Stomach (tissue), 4 donors: Measurements from ENCODE around the gene VSTM2B.

Experiments used
- EP300 ChIP-seq: sonication (generic); formaldehyde crosslinking; IDR thresholded peaks from one replicate; pipeline ENCODE4 v1.6.1; 2017; ENCODE audit warnings: antibody characterized with exemption
- POLR2A ChIP-seq, 4 donors: fragments of 450-650 bp; IDR thresholded peaks; one replicate each; pipeline ENCODE4 v1.6.1; 2016; ENCODE audit warnings: antibody characterized with exemption in 4 of 4, control low read depth in 2 of 4, mild to moderate bottlenecking in 1 of 4, moderate library complexity in 1 of 4
- POLR2AphosphoS5 ChIP-seq, 3 donors: sonication (generic); formaldehyde crosslinking; IDR thresholded peaks; one replicate each; pipeline ENCODE4 v1.6.1; 2016; ENCODE audit warnings: antibody characterized with exemption in 3 of 3
- TF ChIP-seq, protein P1 (sequence below), 7 experiments: fragments of 450-650 bp in 4 of 7; fragments of 200-600 bp in 3 of 7; sonication (generic) in 3 of 7; IDR thresholded peaks; one replicate each; pipeline ENCODE4 v1.5.1; 2016 to 2019; ENCODE audit warnings: antibody characterized with exemption in 7 of 7, control low read depth in 2 of 7, mild to moderate bottlenecking in 1 of 7

DNA sequence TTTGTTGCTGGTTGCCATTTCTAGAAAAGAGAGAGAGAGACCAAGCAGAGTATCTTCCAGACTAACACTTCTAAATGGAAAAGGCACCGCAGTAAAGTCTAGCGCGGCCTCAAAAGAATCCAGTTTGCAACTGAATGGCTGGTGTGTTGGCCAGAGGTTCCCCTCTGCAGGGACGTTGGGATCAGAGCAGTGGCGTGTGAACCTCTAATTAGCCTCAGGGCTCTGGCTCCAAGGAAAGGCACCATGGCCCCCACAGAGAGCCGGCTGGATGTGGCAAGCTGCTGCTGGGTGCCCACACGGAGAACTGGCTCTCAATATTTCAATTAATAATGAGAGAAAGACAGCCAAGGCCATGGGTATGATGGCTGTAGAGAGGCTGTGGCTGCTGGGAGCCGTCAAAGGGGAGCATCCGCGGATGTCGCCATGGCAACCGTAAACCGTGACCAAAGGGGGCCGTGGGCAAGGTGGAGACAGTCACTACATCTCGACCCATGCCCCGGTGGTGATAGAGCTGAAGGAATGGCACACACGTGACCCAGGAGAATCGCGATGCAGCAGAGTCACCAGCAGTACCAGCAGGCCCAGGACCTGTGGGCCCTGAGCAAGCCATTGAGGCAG, 9.5 kb downstream of the VSTM2B start:
- TF ChIP-seq, protein P1, sequence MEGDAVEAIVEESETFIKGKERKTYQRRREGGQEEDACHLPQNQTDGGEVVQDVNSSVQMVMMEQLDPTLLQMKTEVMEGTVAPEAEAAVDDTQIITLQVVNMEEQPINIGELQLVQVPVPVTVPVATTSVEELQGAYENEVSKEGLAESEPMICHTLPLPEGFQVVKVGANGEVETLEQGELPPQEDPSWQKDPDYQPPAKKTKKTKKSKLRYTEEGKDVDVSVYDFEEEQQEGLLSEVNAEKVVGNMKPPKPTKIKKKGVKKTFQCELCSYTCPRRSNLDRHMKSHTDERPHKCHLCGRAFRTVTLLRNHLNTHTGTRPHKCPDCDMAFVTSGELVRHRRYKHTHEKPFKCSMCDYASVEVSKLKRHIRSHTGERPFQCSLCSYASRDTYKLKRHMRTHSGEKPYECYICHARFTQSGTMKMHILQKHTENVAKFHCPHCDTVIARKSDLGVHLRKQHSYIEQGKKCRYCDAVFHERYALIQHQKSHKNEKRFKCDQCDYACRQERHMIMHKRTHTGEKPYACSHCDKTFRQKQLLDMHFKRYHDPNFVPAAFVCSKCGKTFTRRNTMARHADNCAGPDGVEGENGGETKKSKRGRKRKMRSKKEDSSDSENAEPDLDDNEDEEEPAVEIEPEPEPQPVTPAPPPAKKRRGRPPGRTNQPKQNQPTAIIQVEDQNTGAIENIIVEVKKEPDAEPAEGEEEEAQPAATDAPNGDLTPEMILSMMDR (IDR thresholded peaks at IDR 0.05), result no peak
- no peak for TF ChIP-seq EP300
- no peak for TF ChIP-seq POLR2AphosphoS5 (IDR thresholded peaks at IDR 0.05)
- no peak for TF ChIP-seq POLR2A (IDR thresholded peaks at IDR 0.05)
